ENCODE measurements around the gene MBLAC1. TPM values are rescaled to one million over a fixed set of nuclear protein-coding genes. Genes with fewer than 3 reads are reported as not detected.

Gene MBLAC1
- polyA plus RNA-seq, 1 donor from 2014 or later = 6.4 TPM

DNA sequence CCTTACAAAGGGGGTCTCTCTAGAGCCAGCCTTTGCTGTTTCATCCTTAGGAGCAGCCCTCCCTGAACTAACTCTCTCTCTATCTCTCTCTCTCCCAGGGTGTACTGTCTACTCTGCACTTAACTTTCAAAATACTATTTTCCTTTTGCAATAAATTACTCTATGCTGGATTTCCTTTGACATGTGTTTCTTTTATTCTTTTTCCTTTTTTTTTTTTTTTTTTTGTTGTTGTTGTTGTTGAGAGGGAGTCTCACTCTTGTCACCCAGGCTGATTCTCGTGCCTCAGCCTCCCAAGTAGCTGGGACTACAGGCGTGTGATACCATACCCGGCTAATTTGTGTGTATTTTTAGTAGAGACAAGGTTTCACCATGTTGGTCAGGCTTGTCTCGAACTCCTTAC lies 43.8 kb upstream of the MBLAC1 start:
- no peak overlapping the region for H3K9ac ChIP-seq (ENCODE audit: low read length)
- H3K4me3 ChIP-seq (ENCODE audit: low read length) = peak overlapping the region; percentile 91

GRCh38 chr7:100085515-100085914 lies 41.3 kb upstream of the MBLAC1 start:
- Histone ChIP-seq H4K20me1 (ENCODE audit: insufficient read depth) (no peaks in the 10 kb centered on the region), H3K9me2 (ENCODE audit: insufficient read depth, low read length) (no peaks in the 10 kb centered on the region), H3K9me3 (ENCODE audit: low read length) (no peaks in the 10 kb centered on the region), H3K9ac (ENCODE audit: low read length) (no peak overlapping the region), H3K4me2 (ENCODE audit: low read length) (no peak overlapping the region), H3K4me3 (ENCODE audit: low read length) (no peak overlapping the region), H3K27me3 (ENCODE audit: insufficient read depth, low read depth, low read length) (no peaks in the 10 kb centered on the region), H3F3A (ENCODE audit: insufficient read depth, low read length, poor library complexity, severe bottlenecking) (no peaks in the 10 kb centered on the region), H2AFZ (ENCODE audit: low read depth, low read length) (no peak overlapping the region), H3K36me3 (ENCODE audit: insufficient read depth, low read length) (no peaks in the 10 kb centered on the region), H3K79me2 (replicated peaks; ENCODE audit: insufficient read depth, low read length) (peaks cover 13% of the 10 kb centered on the region), H3K27ac (ENCODE audit: low read length) (no peak overlapping the region)
- TF ChIP-seq, protein P1, sequence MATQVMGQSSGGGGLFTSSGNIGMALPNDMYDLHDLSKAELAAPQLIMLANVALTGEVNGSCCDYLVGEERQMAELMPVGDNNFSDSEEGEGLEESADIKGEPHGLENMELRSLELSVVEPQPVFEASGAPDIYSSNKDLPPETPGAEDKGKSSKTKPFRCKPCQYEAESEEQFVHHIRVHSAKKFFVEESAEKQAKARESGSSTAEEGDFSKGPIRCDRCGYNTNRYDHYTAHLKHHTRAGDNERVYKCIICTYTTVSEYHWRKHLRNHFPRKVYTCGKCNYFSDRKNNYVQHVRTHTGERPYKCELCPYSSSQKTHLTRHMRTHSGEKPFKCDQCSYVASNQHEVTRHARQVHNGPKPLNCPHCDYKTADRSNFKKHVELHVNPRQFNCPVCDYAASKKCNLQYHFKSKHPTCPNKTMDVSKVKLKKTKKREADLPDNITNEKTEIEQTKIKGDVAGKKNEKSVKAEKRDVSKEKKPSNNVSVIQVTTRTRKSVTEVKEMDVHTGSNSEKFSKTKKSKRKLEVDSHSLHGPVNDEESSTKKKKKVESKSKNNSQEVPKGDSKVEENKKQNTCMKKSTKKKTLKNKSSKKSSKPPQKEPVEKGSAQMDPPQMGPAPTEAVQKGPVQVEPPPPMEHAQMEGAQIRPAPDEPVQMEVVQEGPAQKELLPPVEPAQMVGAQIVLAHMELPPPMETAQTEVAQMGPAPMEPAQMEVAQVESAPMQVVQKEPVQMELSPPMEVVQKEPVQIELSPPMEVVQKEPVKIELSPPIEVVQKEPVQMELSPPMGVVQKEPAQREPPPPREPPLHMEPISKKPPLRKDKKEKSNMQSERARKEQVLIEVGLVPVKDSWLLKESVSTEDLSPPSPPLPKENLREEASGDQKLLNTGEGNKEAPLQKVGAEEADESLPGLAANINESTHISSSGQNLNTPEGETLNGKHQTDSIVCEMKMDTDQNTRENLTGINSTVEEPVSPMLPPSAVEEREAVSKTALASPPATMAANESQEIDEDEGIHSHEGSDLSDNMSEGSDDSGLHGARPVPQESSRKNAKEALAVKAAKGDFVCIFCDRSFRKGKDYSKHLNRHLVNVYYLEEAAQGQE (IDR thresholded peaks at IDR 0.05; ENCODE audit: borderline replicate concordance) = no peak
- no peak for TF ChIP-seq MXI1 (conservative IDR thresholded peaks at IDR 0.05; ENCODE audit: poor library complexity, severe bottlenecking)
- no peak for TF ChIP-seq CTCF (IDR thresholded peaks at IDR 0.05; ENCODE audit: poor library complexity, severe bottlenecking)
- no peak for TF ChIP-seq SMC3 (conservative IDR thresholded peaks at IDR 0.05; ENCODE audit: poor library complexity)
- TF ChIP-seq RAD21 (conservative IDR thresholded peaks at IDR 0.05) = no peak
- no peak for TF ChIP-seq POLR2AphosphoS5 (IDR thresholded peaks at IDR 0.05)
- TF ChIP-seq EZH2 (IDR thresholded peaks at IDR 0.05; ENCODE audit: borderline replicate concordance, insufficient read depth, low read length, poor library complexity, severe bottlenecking) = no peak
- TF ChIP-seq EP300 (conservative IDR thresholded peaks at IDR 0.05; ENCODE audit: poor library complexity, severe bottlenecking) = no peak
- TF ChIP-seq TAF1 (IDR thresholded peaks at IDR 0.05; ENCODE audit: low read depth) = no peak

More for the DNA sequence above, 43.8 kb upstream of the MBLAC1 start:
- H3F3A ChIP-seq (ENCODE audit: insufficient read depth, low read length, poor library complexity, severe bottlenecking) = no peaks in the 10 kb centered on the region
- H2AFZ ChIP-seq (ENCODE audit: low read depth, low read length) = no peak overlapping the region
- no peaks in the 10 kb centered on the region for H4K20me1 ChIP-seq (ENCODE audit: insufficient read depth)
- H3K79me2 ChIP-seq (replicated peaks; ENCODE audit: insufficient read depth, low read length) = peaks cover 34% of the 10 kb centered on the region
- no peak overlapping the region for H3K27ac ChIP-seq (ENCODE audit: low read length)
- no peaks in the 10 kb centered on the region for H3K27me3 ChIP-seq (ENCODE audit: insufficient read depth, low read depth, low read length)
- H3K36me3 ChIP-seq (ENCODE audit: insufficient read depth, low read length) = no peaks in the 10 kb centered on the region
- no peaks in the 10 kb centered on the region for H3K9me2 ChIP-seq (ENCODE audit: insufficient read depth, low read length)
- no peaks in the 10 kb centered on the region for H3K9me3 ChIP-seq (ENCODE audit: low read length)
- TF ChIP-seq SMC3 (conservative IDR thresholded peaks at IDR 0.05; ENCODE audit: poor library complexity) = no peak
- no peak for TF ChIP-seq EP300 (conservative IDR thresholded peaks at IDR 0.05; ENCODE audit: poor library complexity, severe bottlenecking)
- TF ChIP-seq, protein P1 (IDR thresholded peaks at IDR 0.05; ENCODE audit: borderline replicate concordance) = no peak
- no peak for TF ChIP-seq CTCF (IDR thresholded peaks at IDR 0.05; ENCODE audit: poor library complexity, severe bottlenecking)
- TF ChIP-seq TAF1 (IDR thresholded peaks at IDR 0.05; ENCODE audit: low read depth) = no peak
- no peak for TF ChIP-seq RAD21 (conservative IDR thresholded peaks at IDR 0.05)
- TF ChIP-seq MXI1 (conservative IDR thresholded peaks at IDR 0.05; ENCODE audit: poor library complexity, severe bottlenecking) = no peak
- no peak for TF ChIP-seq EZH2 (IDR thresholded peaks at IDR 0.05; ENCODE audit: borderline replicate concordance, insufficient read depth, low read length, poor library complexity, severe bottlenecking)
- TF ChIP-seq POLR2AphosphoS5 (IDR thresholded peaks at IDR 0.05) = no peak
- no peak overlapping the region for H3K4me2 ChIP-seq (ENCODE audit: low read length)

Measured in neural cell (in vitro differentiated cells).